Stimulated activated CD8-positive, alpha-beta memory T cell treated with anti-CD3 and anti-CD28 coated beads, Interleukin-7, amount 100 ng/mL, for 4 hours (primary cell): Measurements from ENCODE around the gene ANKHD1.
"Not testable (repeated sequence)": the region's sequence is repeated elsewhere in the genome, so short reads cannot be mapped to it uniquely, and the experiment has no call there.

Experiments used
- DNase-seq, 2 donors: peaks; one replicate each; pipeline ENCODE4 v3.0.0-alpha.2; 2020; ENCODE audit warnings: low read depth in 2 of 2

Gene ANKHD1

GRCh38 chr5:140420665-140421361, 19.2 kb downstream of the ANKHD1 start:
- DNase-seq = no peak

GRCh38 chr5:140421375-140421774, 19.7 kb downstream of the ANKHD1 start:
- DNase-seq = not testable (repeated sequence)

DNA sequence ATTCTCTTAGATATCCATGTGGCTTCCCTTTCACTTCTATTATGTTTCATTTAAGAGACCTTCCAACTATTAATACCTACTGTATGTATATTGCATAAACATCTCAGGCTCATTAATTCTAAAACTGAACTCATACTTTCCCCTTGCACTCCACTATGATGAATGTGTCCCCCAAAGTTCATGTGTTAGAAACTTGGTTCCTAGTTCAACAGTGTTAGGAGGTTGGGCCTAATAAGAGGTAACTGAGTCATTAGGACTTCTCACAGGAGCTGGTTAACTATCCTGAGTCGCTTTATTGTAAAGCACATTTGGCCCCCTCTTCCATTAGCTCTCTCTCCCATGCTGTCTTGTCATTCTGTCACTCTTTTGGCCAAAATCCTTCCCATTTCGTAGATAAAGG, 22.0 kb downstream of the ANKHD1 start:
- no peak for DNase-seq

DNA sequence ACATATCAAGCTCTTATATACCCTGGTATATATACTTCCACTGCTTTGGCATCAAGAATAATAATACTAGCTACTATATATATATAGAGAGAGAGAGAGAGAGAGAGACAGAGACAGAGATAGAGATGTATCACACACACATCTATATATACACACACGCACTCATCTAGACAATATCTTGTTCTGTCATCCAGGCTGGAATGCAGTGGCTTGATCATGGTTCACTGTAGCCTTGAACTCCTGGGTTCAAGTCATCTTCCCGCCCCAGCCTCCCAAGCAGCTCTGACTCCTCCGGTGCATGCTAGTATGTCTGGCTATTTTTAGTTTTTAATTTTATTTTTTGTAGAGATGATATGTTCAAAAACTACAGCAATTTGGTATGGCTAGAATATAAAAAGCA, 22.5 kb downstream of the ANKHD1 start:
- no peak for DNase-seq

- DNase-seq = not testable (repeated sequence)
These were observed 26.1 kb downstream of the ANKHD1 start for GRCh38 chr5:140427726-140428125.

DNA sequence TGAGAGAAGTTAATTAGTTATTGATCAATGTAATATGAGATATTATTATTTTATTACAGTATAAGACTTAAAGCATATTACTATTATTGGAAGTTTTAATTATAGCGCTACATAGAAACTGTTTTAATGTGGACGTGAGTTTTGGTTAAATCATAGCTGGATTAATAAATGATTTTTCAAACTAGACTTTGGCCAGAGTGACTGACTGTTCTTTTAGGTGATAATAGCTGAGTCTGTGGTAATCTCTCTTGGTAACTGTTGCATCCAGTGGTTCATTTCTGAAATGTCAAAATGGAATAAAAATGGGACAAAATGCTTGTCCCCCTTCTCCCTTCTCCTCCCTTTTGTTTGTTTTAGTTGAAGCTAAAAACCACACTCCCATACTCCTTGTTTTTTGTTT, 28.1 kb downstream of the ANKHD1 start:
- no peak for DNase-seq

GRCh38 chr5:140432212-140432611, 30.6 kb downstream of the ANKHD1 start:
- DNase-seq = no peak

- no peak for DNase-seq
These were observed 31.3 kb downstream of the ANKHD1 start for GRCh38 chr5:140432916-140433315.

- DNase-seq = not testable (repeated sequence)
These were observed 55.7 kb downstream of the ANKHD1 start for GRCh38 chr5:140457368-140457767.

GRCh38 chr5:140466981-140467742, 65.5 kb downstream of the ANKHD1 start:
- DNase-seq = no peak

GRCh38 chr5:140468188-140468587, 66.6 kb downstream of the ANKHD1 start:
- no peak for DNase-seq

GRCh38 chr5:140469259-140469658, 67.6 kb downstream of the ANKHD1 start:
- no peak for DNase-seq

GRCh38 chr5:140480310-140481014, 78.8 kb downstream of the ANKHD1 start:
- no peak for DNase-seq

DNA sequence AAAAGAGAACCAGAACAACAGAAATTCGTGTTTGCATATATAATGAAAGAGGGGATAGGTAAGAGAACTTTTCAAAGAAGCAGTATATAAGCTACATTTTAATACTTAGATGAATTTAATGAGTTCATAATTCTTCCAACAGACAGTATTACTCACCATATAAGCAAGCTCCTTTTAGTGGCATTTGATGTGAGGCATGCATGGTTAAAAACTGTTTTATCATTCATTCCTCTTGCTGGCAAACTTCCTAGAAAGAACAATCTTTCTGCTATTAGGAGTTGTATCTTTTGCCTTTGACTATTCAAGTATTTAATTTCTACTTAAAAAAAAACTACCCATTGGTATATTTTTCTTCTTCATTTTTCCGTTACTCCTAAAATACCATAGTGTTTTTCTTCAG, 80.1 kb downstream of the ANKHD1 start:
- DNase-seq = no peak

- no peak for DNase-seq
These were observed 81.4 kb downstream of the ANKHD1 start for GRCh38 chr5:140483055-140483454.

- not testable (repeated sequence) for DNase-seq
These were observed 86.5 kb downstream of the ANKHD1 start for GRCh38 chr5:140488141-140488540.

GRCh38 chr5:140488914-140489313, 87.3 kb downstream of the ANKHD1 start:
- no peak for DNase-seq

- DNase-seq = no peak
These were observed 96.3 kb downstream of the ANKHD1 start for GRCh38 chr5:140497897-140498296.

DNA sequence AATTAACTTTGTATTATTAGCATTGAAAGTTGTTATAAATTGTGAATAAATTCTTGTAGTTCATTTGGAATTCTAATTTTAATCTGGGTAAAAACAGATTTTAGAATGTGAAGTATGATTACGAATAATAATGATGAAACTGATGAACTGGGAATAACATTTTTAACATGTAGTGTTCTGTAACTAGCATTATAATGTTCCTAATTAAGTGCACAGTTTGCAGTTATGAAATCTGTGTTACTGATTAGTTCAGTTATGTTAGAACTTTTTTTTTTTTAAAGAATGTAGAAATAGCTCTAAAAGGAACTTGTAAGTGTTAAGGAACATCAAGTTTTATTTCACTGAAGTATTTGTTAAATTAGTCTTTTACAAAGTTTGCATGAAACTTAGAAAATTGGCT, 97.0 kb downstream of the ANKHD1 start:
- DNase-seq = no peak

DNA sequence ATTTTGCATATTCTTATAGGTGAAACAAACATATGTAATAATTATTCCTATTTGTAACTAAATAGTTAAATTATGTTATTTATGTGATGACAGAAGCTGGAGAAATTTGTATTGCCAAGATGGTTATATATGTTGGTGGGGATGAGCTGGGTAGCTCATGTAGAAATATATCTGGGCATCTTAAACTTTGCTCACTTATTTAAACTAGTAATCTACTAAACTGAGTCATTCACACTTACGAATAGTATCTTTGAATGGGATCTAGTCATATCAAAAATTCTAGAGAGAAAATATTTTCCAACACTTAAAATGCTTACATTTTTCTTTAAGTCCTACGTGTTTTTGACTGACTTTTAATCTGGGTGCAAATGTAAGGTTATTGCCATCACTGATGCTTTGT, 101.2 kb downstream of the ANKHD1 start:
- no peak for DNase-seq

DNA sequence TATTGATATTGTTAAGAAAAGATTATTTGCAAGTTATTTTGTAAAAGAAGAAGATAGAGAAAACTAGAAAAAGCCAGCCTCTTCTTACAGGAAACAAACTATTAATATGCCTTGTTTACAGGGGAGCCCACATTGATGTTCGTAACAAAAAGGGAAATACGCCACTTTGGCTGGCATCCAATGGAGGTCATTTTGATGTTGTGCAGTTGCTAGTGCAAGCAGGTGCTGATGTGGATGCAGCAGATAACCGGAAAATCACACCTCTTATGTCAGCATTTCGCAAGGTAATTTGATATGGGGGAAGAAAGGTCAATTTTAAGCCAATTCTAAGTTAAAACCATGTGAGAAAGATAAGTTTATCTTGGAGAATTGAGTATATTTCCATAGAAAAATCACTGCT, 108.3 kb downstream of the ANKHD1 start:
- no peak for DNase-seq

- no peak for DNase-seq
These were observed 111.5 kb downstream of the ANKHD1 start for GRCh38 chr5:140513124-140513523.

- DNase-seq = no peak
These were observed 122.4 kb downstream of the ANKHD1 start for GRCh38 chr5:140524003-140524402.
